Activated naive CD4-positive, alpha-beta T cell treated with Interleukin-2 at 50 U/mL for 16 hours (primary cell): ENCODE results near the gene TMOD4.

Source experiments
- DNase-seq: peaks from one replicate; pipeline ENCODE4 v3.0.0-alpha.2; 2020

Gene TMOD4

DNA sequence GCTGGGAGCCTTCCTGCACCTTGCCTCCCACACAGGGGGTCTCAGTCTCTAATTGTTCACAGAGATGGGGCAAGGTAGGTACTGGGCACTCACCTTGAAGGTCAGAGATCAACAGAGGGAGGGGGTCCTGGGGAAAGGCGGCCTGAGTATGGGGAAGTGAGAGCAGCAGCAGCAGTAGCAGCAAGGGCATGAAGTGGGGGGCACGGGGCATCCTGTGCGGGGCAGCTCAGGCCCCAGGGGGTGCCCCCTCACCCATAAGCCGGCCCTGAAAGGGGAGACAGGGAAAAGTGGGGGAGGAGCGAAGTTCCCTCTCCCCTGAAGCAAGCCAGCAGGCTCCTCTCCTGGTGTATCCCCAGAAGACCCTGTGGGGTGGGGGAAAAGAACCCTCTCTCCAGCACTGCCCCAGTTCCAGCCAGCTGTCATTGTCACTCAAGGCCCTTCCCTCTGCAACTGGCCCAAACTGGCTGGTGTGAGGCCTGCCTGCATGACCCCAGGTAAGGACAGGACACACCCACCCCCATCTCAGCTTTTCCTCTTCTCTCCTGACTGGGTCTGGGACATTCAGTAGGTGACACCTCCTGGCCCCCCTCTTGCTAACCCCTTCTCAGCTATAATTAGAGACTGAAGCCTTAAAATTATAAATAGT lies 33.2 kb downstream of the TMOD4 start:
- no peak for DNase-seq

DNA sequence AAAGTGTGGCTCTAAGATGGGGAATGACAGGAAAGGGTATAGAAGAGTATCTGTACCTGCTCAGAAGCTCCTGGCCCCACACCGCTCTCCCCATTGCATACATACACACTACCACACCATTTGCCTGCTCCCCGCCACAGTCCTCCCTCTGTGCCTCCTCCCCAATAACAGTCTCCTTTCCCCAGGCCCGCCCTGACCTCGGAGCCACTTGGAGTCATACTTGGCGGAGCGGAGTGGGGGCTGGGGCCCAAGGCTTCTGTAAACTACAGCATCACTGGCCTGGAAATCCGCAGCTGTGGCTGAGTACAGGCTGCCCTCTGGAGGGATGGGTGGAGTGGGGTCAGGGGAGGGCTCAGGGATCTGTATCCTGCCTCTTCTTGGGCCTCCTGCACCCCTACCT lies 38.0 kb downstream of the TMOD4 start:
- no peak for DNase-seq

DNA sequence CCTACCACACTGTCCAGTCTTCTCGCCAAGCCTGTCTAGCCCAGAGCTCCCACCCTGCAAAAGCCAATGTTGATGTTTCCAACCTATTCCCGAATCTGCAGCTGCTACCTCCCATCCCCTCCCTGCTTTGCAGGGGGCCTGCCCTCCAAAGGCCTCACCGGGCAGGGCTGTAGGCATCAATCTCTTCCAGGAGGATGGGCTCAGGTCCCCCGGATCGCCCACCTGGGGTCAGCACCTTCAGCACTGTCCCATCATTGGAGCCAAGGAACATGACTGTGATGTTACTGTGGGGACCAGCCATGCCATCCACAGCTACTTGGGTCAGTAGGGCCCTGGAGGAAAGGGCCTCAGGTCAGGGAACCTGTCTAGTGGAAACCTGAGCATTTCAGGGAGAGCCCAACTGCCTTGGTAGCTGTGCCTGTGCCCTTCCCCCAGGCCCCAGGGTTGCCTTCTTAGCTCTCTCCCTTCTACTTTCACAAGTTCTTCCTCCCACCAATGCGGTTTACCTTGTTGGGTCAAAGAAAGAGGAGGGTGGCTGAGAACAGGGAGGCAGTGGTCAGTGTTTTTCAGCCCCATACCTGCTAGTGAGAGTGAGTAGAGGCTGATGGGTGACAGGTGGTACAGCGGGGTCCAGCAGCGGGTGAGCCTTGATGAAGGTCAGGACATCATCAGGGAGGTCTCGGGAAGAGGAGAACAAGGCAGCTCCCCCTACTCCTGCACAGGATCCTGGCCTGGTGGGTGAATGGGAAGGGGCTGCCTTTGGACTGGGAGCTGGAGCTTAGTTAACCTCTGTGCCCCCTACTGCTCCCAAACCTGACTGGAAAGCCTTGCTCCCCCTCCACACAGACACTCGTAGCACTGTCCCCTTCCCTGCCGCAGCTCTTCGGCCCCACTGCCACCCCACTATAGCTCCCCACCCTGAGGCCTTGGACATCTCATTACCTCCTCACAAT lies 40.1 kb downstream of the TMOD4 start:
- no peak for DNase-seq

DNA sequence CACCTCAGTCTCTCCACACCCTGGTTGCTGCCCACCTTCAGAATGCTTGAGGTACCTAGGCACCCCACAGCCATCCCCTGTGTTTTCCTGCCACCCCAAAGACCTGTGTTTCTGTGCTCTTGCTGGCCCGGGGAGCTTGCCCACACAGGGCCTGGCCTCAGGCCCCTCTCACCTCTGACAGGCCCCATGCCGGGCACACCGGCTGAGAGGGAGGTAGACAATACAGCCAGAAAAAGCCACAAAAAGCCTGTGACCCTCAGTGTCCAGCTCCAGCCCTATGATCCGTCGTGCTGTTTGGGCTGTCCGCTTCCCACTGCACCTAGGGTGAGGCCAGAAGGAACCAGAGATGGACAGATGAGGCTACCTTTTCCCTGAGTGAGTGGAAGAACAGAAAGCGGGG lies 40.8 kb downstream of the TMOD4 start:
- DNase-seq = no peak

DNA sequence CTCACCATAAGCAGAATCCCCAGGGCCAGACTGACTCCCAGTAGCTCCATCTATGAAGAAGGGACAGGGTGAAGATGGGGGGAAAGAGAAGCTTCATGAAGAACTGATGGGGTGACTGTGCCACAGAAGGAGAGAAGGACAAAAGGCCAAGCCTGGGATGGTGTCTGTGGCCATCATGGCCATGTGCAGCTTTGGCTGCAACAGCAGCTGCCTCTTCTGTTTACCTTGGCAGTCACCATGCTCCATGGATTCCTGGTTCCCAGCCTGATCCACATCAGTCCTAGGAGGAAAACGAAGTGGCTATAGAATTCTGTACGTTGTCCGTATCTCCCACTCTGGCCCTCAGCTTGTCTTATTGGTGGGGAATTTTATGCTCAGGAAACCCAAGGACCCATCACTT lies 41.4 kb downstream of the TMOD4 start:
- DNase-seq = no peak

DNA sequence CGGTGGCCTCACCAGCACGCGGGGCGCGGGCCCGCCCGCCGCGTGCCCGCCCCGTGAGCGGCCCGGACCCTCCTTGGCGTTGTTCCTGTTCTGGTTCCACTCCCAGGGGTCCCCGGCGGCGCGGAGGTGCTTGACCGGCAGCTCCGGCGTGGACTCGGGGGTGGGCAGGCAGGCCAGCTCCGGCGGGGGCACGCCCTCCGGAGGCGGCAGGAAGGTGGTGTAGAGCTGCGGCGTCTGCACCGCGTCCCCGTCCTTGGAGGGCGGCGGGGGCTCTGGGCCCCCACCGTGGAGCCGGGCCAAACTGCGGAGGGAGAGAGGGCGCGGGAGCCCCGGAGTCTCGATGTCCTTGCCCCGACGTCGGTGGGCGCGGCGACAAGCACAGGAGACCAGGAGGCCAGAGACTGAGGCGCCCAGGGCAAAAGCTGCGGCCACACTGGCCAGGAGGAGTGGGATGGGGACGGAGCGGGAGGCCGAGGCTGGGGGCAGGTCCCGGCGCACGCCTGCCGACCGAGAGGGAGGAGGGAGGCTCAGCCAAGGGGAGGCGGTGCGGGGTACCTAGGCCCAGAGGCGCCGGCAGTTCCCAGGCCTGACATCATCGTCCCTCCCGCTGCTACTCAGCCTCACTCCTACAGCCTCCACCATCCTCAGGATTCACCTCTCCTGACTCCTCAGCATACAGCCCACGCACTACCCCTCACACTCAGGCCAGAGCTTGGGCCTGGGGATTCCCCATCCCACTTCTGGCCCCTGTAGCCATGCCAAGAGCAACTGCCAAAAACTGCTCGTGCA lies 42.6 kb downstream of the TMOD4 start:
- no peak for DNase-seq

DNA sequence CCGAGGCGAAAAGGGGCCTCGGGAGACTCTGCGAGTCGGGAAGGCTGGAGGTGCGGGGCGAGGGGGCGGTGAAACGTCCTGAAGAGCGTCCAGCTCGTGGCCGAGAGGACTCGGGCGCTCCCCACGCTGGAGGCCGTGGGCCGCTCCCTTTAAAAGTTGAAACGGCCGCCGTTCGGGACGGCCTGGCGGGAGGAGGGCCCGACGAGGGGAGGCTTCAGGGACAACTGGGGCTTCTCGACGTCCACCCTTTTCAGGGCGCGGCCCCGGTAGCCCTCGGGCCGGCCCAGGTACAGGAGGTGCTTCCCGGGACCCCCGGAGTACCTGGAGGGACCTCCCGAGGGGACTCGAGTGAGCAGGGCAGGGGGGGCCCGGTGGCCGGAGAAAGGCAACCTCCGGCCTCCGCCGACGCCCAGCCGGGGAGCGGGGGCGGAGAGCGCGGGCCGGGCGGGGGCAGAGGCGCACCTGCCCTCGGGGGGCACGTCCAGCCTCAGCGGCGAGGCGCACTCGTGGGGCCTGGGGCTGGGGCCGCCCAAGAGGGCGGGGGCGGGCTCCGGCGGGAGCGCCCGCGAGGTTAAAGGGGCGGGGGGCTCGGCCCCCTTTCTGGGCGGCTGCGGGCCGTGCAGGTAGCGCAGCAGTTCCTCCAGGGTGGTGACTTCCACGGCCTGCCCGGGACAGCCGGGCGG lies 43.3 kb downstream of the TMOD4 start:
- no peak for DNase-seq

DNA sequence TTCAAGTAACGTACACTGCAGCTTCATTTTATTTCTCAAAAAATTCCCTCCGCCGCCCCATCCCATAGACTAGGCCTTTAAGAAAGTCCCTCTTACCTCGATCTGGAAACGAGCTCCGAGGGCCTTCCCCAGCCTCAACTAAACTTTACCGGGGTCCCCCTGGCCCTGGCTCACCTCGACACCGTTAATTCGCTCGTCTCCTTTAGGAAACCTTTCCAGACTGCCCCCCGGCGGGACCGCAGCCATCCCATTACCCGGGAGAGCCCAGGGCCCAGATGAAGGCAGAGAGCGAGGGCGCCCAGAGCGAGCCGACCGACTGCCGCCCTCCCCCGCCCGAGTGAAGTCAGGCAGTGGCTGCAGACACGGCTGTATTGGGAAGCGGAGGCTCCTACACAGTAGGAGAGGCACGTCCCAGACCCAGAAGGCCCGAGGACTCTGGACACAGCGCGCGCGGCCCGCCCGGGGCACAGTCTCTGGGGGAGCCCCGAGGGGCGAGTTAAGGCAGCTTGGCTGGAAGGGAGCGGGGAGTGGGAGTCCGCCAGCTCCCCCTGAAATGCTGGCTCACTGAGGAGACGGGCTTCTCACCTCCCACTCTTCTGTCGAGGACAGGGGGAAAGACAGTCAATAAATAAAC lies 44.0 kb downstream of the TMOD4 start:
- no peak for DNase-seq

DNA sequence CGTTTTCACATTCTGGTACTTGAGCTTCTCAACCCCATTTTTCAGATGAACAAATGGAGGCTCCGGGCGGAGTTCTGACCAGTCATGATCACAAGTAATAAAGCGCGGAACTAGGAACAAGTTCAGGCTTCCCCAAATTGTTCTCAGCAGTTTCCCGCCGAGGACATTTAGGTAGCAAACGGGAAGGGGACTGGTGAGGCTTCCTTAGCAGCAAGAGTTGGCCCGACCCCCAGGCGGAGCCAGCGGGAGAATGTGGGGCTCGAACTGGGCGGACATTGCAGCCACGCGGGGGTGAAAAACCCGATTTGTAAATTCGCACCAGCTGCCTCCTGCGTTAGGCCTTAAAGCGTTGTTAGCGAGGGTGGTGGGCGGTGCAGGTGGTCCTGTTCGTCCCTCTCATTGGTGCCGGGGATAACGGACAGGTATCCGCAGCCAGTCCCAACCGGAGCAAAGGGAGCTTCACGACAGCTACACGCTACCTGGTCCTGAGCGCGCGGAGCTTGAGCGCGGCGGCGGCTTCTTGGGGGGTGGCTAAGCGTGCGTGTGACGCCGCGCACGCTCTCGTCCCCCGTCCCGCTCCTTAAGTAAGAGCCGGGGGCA lies 44.7 kb downstream of the TMOD4 start:
- peak; percentile 79 for DNase-seq

DNA sequence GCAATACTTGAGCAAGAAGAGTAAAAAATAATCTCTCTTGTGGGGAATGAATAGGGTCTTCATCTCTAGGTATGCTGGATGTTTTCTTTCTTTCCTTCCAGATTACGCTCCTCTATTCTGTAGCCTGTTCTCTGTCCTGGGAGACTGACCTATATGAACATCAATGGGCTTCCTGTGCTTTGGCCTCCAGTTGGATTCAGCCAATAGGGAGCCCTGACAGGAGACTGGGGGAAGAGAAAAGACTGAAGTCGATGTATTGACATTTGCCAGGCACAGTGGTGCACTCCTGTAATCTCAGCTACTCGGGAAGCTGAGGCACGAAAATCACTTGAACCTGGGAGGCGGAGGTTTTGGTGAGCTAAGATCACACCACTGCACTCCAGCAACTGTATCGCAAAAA lies 47.0 kb downstream of the TMOD4 start:
- DNase-seq = no peak

DNA sequence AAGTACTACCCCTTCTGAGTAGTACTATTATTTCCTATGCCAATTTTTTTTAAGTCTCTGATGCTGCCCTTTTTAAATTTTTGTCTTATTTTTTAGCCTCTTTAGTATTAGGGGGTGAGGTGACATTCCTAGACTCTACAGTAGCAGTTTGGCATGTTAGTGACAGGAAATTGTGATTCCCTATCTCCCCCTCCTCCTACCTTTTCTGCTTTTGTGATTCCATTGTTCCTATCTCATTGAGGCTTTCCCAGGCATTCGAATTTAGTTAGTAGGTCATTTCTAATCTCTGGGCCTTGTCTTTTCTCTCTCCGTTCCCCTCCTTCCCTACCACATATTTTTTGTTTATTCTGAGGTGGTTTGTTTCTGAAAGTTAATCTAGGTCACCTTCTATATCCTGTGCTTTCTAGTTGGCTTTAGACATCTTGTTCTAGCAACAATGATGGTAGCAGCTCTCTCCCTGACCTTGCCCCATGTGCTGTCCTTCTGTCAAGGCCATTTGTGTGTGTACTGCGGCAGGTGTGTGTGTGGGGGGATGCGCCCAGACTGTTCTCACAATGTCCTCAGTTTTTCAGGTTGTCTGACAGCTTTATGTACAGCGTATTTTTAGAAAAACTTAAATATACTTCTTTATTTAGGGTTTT lies 50.9 kb downstream of the TMOD4 start:
- no peak for DNase-seq
